HUES6 (cell line): ENCODE data around the gene PRR27.

Source experiments
- H3K27ac ChIP-seq: 2 replicates; pipeline ENCODE4 v1.7.0; 2013; ENCODE audit warnings: low read depth, mild to moderate bottlenecking, low read length, inconsistent platforms
- H3K27me3 ChIP-seq: 2 replicates; pipeline ENCODE4 v1.6.1; 2013; ENCODE audit warnings: low read length; ENCODE audit not compliant: control insufficient read depth, insufficient read depth
- H3K36me3 ChIP-seq: 2 replicates; pipeline ENCODE4 v1.6.1; 2013; ENCODE audit warnings: low read length; ENCODE audit not compliant: control insufficient read depth, insufficient read depth
- H3K4me1 ChIP-seq: 2 replicates; pipeline ENCODE4 v1.6.1; 2013; ENCODE audit warnings: low read length; ENCODE audit not compliant: control insufficient read depth, insufficient read depth
- H3K4me3 ChIP-seq: 2 replicates; pipeline ENCODE4 v1.5.1; 2013; ENCODE audit warnings: low read depth, low read length
- H3K9ac ChIP-seq: one replicate; pipeline ENCODE4 v1.6.1; 2013; ENCODE audit warnings: mild to moderate bottlenecking, low read length
- H3K9me3 ChIP-seq: 2 replicates; pipeline ENCODE4 v1.6.1; 2013; ENCODE audit warnings: low read depth, low read length; ENCODE audit not compliant: control insufficient read depth, insufficient read depth

Gene PRR27

GRCh38 chr4:70179811-70180210 lies 25.8 kb downstream of the PRR27 start:
- no peak overlapping the region for H3K27ac ChIP-seq
- no peaks in the 10 kb centered on the region for H3K9me3 ChIP-seq
- no peak overlapping the region for H3K4me3 ChIP-seq
- H3K27me3 ChIP-seq: no peaks in the 10 kb centered on the region
- no peaks in the 10 kb centered on the region for H3K36me3 ChIP-seq
- no peaks in the 10 kb centered on the region for H3K4me1 ChIP-seq
- H3K9ac ChIP-seq: no peak overlapping the region

- Histone ChIP-seq H3K9ac (no peak overlapping the region), H3K4me1 (no peaks in the 10 kb centered on the region), H3K4me3 (no peak overlapping the region), H3K27ac (no peak overlapping the region), H3K36me3 (no peaks in the 10 kb centered on the region), H3K27me3 (no peaks in the 10 kb centered on the region), H3K9me3 (no peaks in the 10 kb centered on the region)
These were observed 27.8 kb downstream of the PRR27 start for GRCh38 chr4:70181864-70182263.

- no peak overlapping the region for H3K4me3 ChIP-seq
- H3K36me3 ChIP-seq: no peaks in the 10 kb centered on the region
- H3K9ac ChIP-seq: no peak overlapping the region
- H3K27me3 ChIP-seq: no peaks in the 10 kb centered on the region
- H3K4me1 ChIP-seq: no peaks in the 10 kb centered on the region
- no peak overlapping the region for H3K27ac ChIP-seq
- H3K9me3 ChIP-seq: no peaks in the 10 kb centered on the region
These were observed 28.6 kb downstream of the PRR27 start for GRCh38 chr4:70182517-70183167.

- H3K9ac ChIP-seq: no peak overlapping the region
- H3K9me3 ChIP-seq: no peaks in the 10 kb centered on the region
- no peaks in the 10 kb centered on the region for H3K27me3 ChIP-seq
- H3K4me3 ChIP-seq: no peak overlapping the region
- H3K27ac ChIP-seq: no peak overlapping the region
- H3K4me1 ChIP-seq: no peaks in the 10 kb centered on the region
- H3K36me3 ChIP-seq: no peaks in the 10 kb centered on the region
These were observed 29.3 kb downstream of the PRR27 start for GRCh38 chr4:70183168-70183939.

- no peaks in the 10 kb centered on the region for H3K27me3 ChIP-seq
- H3K4me3 ChIP-seq: no peak overlapping the region
- H3K27ac ChIP-seq: no peak overlapping the region
- H3K36me3 ChIP-seq: no peaks in the 10 kb centered on the region
- no peak overlapping the region for H3K9ac ChIP-seq
- no peaks in the 10 kb centered on the region for H3K9me3 ChIP-seq
- no peaks in the 10 kb centered on the region for H3K4me1 ChIP-seq
These were observed 29.9 kb downstream of the PRR27 start for GRCh38 chr4:70183940-70184246.

GRCh38 chr4:70187216-70187615 lies 33.2 kb downstream of the PRR27 start:
- Histone ChIP-seq H3K27ac (no peak overlapping the region), H3K9me3 (no peaks in the 10 kb centered on the region), H3K4me1 (no peaks in the 10 kb centered on the region), H3K27me3 (no peaks in the 10 kb centered on the region), H3K4me3 (no peak overlapping the region), H3K36me3 (no peaks in the 10 kb centered on the region), H3K9ac (no peak overlapping the region)

- no peaks in the 10 kb centered on the region for H3K27me3 ChIP-seq
- H3K4me3 ChIP-seq: no peak overlapping the region
- H3K36me3 ChIP-seq: no peaks in the 10 kb centered on the region
- H3K27ac ChIP-seq: no peak overlapping the region
- no peaks in the 10 kb centered on the region for H3K9me3 ChIP-seq
- H3K9ac ChIP-seq: no peak overlapping the region
- H3K4me1 ChIP-seq: no peaks in the 10 kb centered on the region
These were observed 36.5 kb downstream of the PRR27 start for GRCh38 chr4:70190579-70190978.

- no peaks in the 10 kb centered on the region for H3K27me3 ChIP-seq
- no peak overlapping the region for H3K9ac ChIP-seq
- H3K27ac ChIP-seq: no peak overlapping the region
- H3K4me3 ChIP-seq: no peak overlapping the region
- no peaks in the 10 kb centered on the region for H3K9me3 ChIP-seq
- no peaks in the 10 kb centered on the region for H3K4me1 ChIP-seq
- no peaks in the 10 kb centered on the region for H3K36me3 ChIP-seq
These were observed 37.6 kb downstream of the PRR27 start for GRCh38 chr4:70191647-70192046.

- no peak overlapping the region for H3K27ac ChIP-seq
- H3K4me1 ChIP-seq: 0 out of 2 replicates have a peak, but pooled peaks cover 3% of the 10 kb centered on the region
These were observed 38.9 kb downstream of the PRR27 start for GRCh38 chr4:70192895-70193294.

GRCh38 chr4:70195425-70195824 lies 41.4 kb downstream of the PRR27 start, which contains the start of gene ODAM:
Gene ODAM, plus strand, starts transcription at chr4:70195725. Its CDS starts 819 bp downstream, at chr4:70196544.
- Histone ChIP-seq H3K4me1 (0 out of 2 replicates have a peak, but pooled peaks cover 3% of the 10 kb centered on the region), H3K9ac (no peak within 1 kb of the TSS), H3K27ac (no peak within 1 kb of the TSS), H3K36me3 (no peaks in the 10 kb centered on the region), H3K9me3 (no peaks in the 10 kb centered on the region), H3K27me3 (no peaks in the 10 kb centered on the region), H3K4me3 (no peak within 1 kb of the TSS)

More at GRCh38 chr4:70192895-70193294, 38.9 kb downstream of the PRR27 start:
- Histone ChIP-seq H3K27me3 (no peaks in the 10 kb centered on the region), H3K36me3 (no peaks in the 10 kb centered on the region), H3K9ac (no peak overlapping the region), H3K4me3 (no peak overlapping the region), H3K9me3 (no peaks in the 10 kb centered on the region)

- Histone ChIP-seq H3K9ac (no peak overlapping the region), H3K36me3 (no peaks in the 10 kb centered on the region), H3K27me3 (no peaks in the 10 kb centered on the region), H3K27ac (no peak overlapping the region), H3K4me3 (no peak overlapping the region), H3K9me3 (no peaks in the 10 kb centered on the region), H3K4me1 (0 out of 2 replicates have a peak, but pooled peaks cover 3% of the 10 kb centered on the region)
These were observed 42.8 kb downstream of the PRR27 start for GRCh38 chr4:70196857-70197256.
